Testis (tissue), 3 donors: ENCODE results near the gene NUSAP1. TPM values are rescaled to one million over a fixed set of nuclear protein-coding genes. Genes with fewer than 3 reads are reported as not detected.

ENCODE experiments used
- DNase-seq: peaks from one replicate; pipeline ENCODE4 v3.0.0-alpha.2; 2019
- H3K27ac ChIP-seq, 2 donors: fragments of 200-600 bp; sonication (generic); one replicate each; pipeline ENCODE4 v1.5.1; 2019
- H3K27me3 ChIP-seq: fragments of 200-600 bp; sonication (generic); one replicate; pipeline ENCODE4 v1.5.1; 2019
- H3K36me3 ChIP-seq: fragments of 200-600 bp; sonication (generic); one replicate; pipeline ENCODE4 v1.5.1; 2017; ENCODE audit warnings: low read depth; ENCODE audit errors: missing control alignments
- H3K4me1 ChIP-seq: fragments of 200-600 bp; sonication (generic); one replicate; pipeline ENCODE4 v1.5.1; 2019
- H3K4me3 ChIP-seq, 2 donors: fragments of 200-600 bp; sonication (generic); one replicate each; pipeline ENCODE4 v1.5.1; 2017 to 2019
- H3K9me3 ChIP-seq: fragments of 200-600 bp; sonication (generic); one replicate; pipeline ENCODE4 v1.5.1; 2017
- POLR2A ChIP-seq: fragments of 450-650 bp; IDR thresholded peaks from one replicate; pipeline ENCODE4 v1.6.1; 2017; ENCODE audit warnings: antibody characterized with exemption, mild to moderate bottlenecking, moderate library complexity
- WGBS, 2 donors: methylation state at CpG; one replicate each; pipeline ENCODE4 v1.1.5; 2018; 5-methylcytosine and 5-hydroxymethylcytosine counted together
- intact Hi-C: fragments of 100-400 bp; cut with DNase I; formaldehyde crosslinking; loops from one replicate; pipeline ENCODE4 v1.15.1; 2023; ENCODE audit warnings: low total_unique reads
- polyA plus RNA-seq: library from polyadenylated mRNA; stranded (reverse); fragments of 350-450 nt; fragmentation: Illumina TruSeq; extraction: RNeasy Lipid Tissue Mini Kit (QIAGEN cat#74804); gene quantifications from one replicate; pipeline ENCODE4 v1.2.3, GENCODE V29; 2014; ENCODE audit warnings: low read depth, low replicate concordance; ENCODE audit not compliant: insufficient read depth
- total RNA-seq, 2 donors: library from RNA; depleted of rRNA; stranded (reverse); fragments of >200 nt; gene quantifications; one replicate each; pipeline ENCODE4 v1.2.3, GENCODE V29; 2016
- TF ChIP-seq, protein P1 (sequence below), 3 experiments: fragments of 450-650 bp in 2 of 3; fragments of 200-600 bp in 1 of 3; sonication (generic) in 1 of 3; IDR thresholded peaks; one replicate each; pipeline ENCODE4 v1.5.1; 2016 to 2019; ENCODE audit warnings: antibody characterized with exemption in 3 of 3, mild to moderate bottlenecking in 2 of 3, moderate library complexity in 1 of 3

NUSAP1 gene
- total and polyA plus RNA-seq, 3 donors from 2014 or later, result 19.5 to 40.2 (median 20.2) TPM

DNA sequence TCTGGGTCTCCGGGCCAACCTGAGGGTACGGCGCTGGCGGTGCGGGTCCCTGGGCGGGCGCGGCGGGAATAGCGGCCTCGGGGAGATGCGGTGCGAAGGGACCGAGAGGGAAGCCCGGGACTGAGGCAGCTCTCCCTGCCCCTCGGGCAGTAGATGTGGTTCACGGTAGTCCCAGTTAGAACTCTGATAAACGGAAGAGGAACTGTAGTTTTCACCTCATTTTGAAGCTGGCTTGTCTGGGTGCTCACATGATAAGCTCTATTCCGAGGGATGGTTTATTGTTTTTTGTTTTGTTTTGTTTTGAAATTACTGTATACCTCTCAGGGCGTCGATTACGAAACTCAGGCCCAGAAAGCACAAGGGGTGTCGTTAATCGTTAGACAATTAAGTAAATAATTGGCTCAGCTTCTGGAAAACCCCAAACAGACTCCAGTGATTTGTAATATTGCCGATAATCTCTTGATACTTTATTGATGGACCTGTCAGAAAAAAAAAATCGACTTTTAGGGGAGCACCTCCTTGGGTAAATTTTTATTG is 413 bp downstream of the NUSAP1 start:
- DNase-seq, result no peak
- Histone ChIP-seq H3K36me3 (no peaks in the 10 kb centered on the region), H3K27ac (peak overlapping the region; percentile 37 to 69), H3K9me3 (no peaks in the 10 kb centered on the region), H3K4me1 (no peaks in the 10 kb centered on the region), H3K4me3 (peak overlapping the region; percentile 64 to 97), H3K27me3 (no peaks in the 10 kb centered on the region)
- TF ChIP-seq, protein P1, sequence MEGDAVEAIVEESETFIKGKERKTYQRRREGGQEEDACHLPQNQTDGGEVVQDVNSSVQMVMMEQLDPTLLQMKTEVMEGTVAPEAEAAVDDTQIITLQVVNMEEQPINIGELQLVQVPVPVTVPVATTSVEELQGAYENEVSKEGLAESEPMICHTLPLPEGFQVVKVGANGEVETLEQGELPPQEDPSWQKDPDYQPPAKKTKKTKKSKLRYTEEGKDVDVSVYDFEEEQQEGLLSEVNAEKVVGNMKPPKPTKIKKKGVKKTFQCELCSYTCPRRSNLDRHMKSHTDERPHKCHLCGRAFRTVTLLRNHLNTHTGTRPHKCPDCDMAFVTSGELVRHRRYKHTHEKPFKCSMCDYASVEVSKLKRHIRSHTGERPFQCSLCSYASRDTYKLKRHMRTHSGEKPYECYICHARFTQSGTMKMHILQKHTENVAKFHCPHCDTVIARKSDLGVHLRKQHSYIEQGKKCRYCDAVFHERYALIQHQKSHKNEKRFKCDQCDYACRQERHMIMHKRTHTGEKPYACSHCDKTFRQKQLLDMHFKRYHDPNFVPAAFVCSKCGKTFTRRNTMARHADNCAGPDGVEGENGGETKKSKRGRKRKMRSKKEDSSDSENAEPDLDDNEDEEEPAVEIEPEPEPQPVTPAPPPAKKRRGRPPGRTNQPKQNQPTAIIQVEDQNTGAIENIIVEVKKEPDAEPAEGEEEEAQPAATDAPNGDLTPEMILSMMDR (IDR thresholded peaks at IDR 0.05), result no peak
- no peak for TF ChIP-seq POLR2A
- 1% methylated on average over 20 to 26 of the region's 26 CpGs for WGBS, 2 donors
- intact Hi-C loops, result no loop called here

GRCh38 chr15:41334293-41335120 is 1.8 kb downstream of the NUSAP1 start:
- Histone ChIP-seq H3K27me3 (no peaks in the 10 kb centered on the region), H3K27ac (no peak overlapping the region), H3K9me3 (no peaks in the 10 kb centered on the region), H3K36me3 (no peaks in the 10 kb centered on the region), H3K4me1 (no peaks in the 10 kb centered on the region), H3K4me3 (no peak overlapping the region)
- intact Hi-C loops, result no loop called here
- no peak for TF ChIP-seq POLR2A
- TF ChIP-seq, protein P1 (IDR thresholded peaks at IDR 0.05), result no peak
- WGBS, 2 donors, result 68 to 76% methylated on average over 12 of the region's 12 CpGs
- DNase-seq, result no peak

DNA sequence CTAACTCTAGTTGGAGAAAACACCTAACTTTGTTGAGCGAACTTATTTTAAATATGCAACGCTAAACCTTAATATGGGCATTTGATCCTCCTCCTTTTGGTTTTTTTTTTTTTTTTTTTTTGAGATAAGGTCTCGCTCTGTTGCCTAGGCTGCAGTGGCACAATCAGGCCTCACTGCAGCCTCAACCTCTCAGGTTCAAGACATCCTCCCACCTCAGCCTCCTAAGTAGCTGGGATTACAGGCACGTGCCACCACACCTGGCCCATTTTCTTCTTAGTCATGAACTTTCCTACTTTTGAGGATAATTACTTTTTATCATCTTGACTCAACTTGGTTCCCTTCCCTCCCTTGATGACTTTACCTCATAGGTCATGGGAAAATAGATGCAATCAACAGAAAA is 3.9 kb downstream of the NUSAP1 start:
- Histone ChIP-seq H3K4me3 (no peak overlapping the region), H3K4me1 (no peaks in the 10 kb centered on the region), H3K9me3 (no peaks in the 10 kb centered on the region), H3K36me3 (no peaks in the 10 kb centered on the region), H3K27me3 (no peaks in the 10 kb centered on the region), H3K27ac (no peak overlapping the region)
- DNase-seq, result no peak
- 89 to 94% methylated on average over 4 of the region's 4 CpGs for WGBS, 2 donors
- intact Hi-C loops, result no loop called here
- TF ChIP-seq, protein P1 (IDR thresholded peaks at IDR 0.05), result no peak
- no peak for TF ChIP-seq POLR2A

DNA sequence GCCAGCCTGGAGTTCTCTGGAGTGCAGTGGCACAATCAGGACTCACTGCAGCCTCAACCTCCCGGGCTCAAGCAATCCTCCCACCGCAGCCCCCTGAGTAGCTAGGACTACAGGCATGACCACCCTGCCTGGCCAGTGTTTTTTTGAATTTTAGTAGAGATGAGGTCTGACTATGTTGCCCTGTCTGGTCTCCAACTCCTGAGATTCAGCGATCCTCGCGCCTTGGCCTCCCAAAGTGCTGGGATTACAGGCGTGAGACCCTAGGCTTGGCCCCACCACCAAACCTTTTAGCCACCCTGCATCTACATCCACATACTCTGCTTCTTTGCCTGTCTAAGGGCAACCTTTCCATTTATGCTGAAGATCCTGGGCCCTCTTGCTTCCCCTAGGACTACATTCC is 4.4 kb downstream of the NUSAP1 start:
- DNase-seq, result no peak
- intact Hi-C loops, result no loop called here
- no peak overlapping the region for H3K27ac ChIP-seq
- no peaks in the 10 kb centered on the region for H3K9me3 ChIP-seq
- H3K36me3 ChIP-seq, result no peaks in the 10 kb centered on the region
- H3K4me3 ChIP-seq, result no peak overlapping the region
- WGBS, 2 donors, result 98 to 100% methylated on average over 6 of the region's 6 CpGs
- H3K4me1 ChIP-seq, result no peaks in the 10 kb centered on the region
- H3K27me3 ChIP-seq, result no peaks in the 10 kb centered on the region
- TF ChIP-seq, protein P1 (IDR thresholded peaks at IDR 0.05), result no peak
- no peak for TF ChIP-seq POLR2A
